ENCODE results near the gene KIAA1191. TPM values are rescaled to one million over a fixed set of nuclear protein-coding genes. Genes with fewer than 3 reads are reported as not detected.

Gene KIAA1191
- total RNA-seq, 1 donor from 2014 or later, result 61.3 TPM

Other genes with a start within 250 kb of the KIAA1191 start
- 32.1 and 33.3 TPM in 2 replicates for gene SIMC1, start 123.3 kb downstream of the KIAA1191 start, total RNA-seq
- gene ARL10, start 3.7 kb upstream of the KIAA1191 start, total RNA-seq, result 22.3 TPM in 2 replicates
- 79.6 and 84.0 TPM in 2 replicates for gene NOP16, start 26.8 kb upstream of the KIAA1191 start, total RNA-seq
- gene HIGD2A, start 27.0 kb upstream of the KIAA1191 start, total RNA-seq, result 102 and 105 TPM in 2 replicates
- gene CLTB, start 54.8 kb upstream of the KIAA1191 start, total RNA-seq, result 47.9 and 57.9 TPM in 2 replicates
- 39.4 and 44.1 TPM in 2 replicates for gene FAF2, start 86.6 kb upstream of the KIAA1191 start, total RNA-seq
- gene RNF44, start 175.6 kb upstream of the KIAA1191 start, total RNA-seq, result 64.7 and 70.3 TPM in 2 replicates
- gene CDHR2, start 187.6 kb upstream of the KIAA1191 start, total RNA-seq, result 0.30 and 0.64 TPM in 2 replicates
- gene GPRIN1, start 248.4 kb upstream of the KIAA1191 start, total RNA-seq, result 3.0 and 3.6 TPM in 2 replicates